Cerebellar nuclear complex (tissue), 1 donor: ENCODE results near the gene ELK1.
"Not testable (repeated sequence)": the region's sequence is repeated elsewhere in the genome, so short reads cannot be mapped to it uniquely, and the experiment has no call there.

Experiments
- DNase-seq, 2 experiments: peaks; one replicate each; lab custom pipeline; 2025; lab: John Stamatoyannopoulos, UW

ELK1 gene

GRCh38 chrX:47650164-47651042 is at the start of gene ELK1:
TSS of gene ELK1 (minus strand) at chrX:47650563. CDS start at chrX:47641441, 9,122 bp downstream.
- DNase-seq = peak; percentile 63 to 90

- DNase-seq = no peak
Observed at GRCh38 chrX:47697181-47697580, 46.8 kb upstream of the ELK1 start.

GRCh38 chrX:47690175-47690574 is 39.8 kb upstream of the ELK1 start:
- DNase-seq = no peak

- DNase-seq = no peak
Observed at GRCh38 chrX:47687263-47687662, 36.9 kb upstream of the ELK1 start.

DNA sequence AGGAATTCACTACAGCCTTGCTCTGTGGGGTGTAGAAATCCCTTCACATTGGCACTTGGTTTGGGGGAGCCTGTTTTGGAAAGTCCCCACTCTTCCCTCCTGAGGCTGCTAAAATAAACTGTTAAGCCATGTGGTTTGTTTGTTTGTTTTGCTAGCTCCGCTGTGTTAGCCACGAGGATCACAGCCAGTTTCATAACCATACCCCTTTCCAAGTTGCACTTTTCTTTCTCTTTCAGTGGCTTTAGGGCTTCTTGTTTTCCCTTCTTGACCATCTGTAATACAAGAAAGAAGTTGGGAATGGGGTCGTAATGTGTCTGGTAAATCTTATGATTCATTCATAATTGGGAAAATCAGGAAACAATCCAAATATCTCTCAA is 33.5 kb upstream of the ELK1 start:
- no peak for DNase-seq

- DNase-seq = no peak
Observed at GRCh38 chrX:47683184-47683828, 32.9 kb upstream of the ELK1 start.

GRCh38 chrX:47675959-47676859 is 25.8 kb upstream of the ELK1 start:
- not testable (repeated sequence) for DNase-seq

- no peak for DNase-seq
Observed at GRCh38 chrX:47674776-47675175, 24.4 kb upstream of the ELK1 start.

DNA sequence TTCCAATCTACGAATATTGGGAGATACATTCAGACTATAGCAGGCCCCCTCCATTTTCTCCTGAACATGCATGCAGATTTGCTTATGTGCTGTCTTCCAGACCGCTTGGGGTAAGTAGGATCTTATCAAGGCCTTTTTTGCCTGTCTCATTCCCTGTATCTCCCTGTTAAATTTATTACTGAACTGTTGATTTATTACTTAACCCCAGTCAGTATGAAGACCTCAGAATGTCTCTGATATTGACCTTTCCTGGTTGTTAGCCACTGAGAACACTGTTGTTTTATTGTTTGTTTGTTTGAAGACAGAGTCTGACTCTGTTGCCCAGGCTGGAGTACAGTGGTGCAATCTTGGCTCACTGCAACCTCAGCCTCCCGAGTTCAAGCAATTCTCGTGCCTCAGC is 15.4 kb upstream of the ELK1 start:
- not testable (repeated sequence) for DNase-seq

GRCh38 chrX:47664737-47665136 is 14.4 kb upstream of the ELK1 start:
- DNase-seq = no peak

DNA sequence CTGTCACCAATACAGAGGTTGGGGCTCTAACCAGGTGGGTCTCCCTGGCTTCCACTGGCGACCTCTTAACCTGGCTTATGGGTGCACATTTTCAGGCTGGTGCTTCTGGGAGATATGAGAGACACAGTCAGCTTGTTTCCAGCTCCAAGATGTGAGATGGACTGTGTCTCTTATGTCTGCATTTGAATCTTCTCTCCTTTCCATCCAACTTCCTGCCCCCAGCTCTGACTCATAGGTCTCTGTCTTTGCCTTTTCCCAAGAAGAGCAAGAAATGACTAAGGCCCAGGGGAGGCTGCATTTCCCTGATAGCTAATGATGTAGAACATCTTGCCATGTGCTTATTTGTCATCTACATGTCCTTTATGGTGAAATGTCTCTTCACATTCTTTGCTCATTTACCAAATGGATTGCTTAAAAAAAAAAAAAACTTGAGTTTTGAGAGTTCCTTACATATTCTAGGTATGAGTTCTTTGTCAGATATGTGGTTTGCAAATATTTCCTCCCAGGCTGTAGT is 11.8 kb upstream of the ELK1 start:
- no peak for DNase-seq

GRCh38 chrX:47661539-47661938 is 11.2 kb upstream of the ELK1 start:
- DNase-seq = no peak

DNA sequence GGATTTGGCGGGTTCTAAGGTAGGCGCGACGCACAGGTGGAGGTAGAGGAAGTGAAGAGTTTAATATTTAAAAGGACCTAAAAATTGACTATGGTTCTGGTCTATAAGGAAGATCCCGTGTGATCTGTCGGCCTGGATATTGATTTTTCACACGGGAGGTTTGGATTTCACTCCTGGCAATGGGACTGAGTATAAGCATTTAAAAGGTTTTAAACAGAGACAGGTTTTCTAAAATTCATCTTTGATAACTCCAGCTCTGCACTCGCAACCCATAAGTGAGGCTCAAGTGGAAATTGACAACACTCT is 9.0 kb upstream of the ELK1 start:
- DNase-seq = no peak

DNA sequence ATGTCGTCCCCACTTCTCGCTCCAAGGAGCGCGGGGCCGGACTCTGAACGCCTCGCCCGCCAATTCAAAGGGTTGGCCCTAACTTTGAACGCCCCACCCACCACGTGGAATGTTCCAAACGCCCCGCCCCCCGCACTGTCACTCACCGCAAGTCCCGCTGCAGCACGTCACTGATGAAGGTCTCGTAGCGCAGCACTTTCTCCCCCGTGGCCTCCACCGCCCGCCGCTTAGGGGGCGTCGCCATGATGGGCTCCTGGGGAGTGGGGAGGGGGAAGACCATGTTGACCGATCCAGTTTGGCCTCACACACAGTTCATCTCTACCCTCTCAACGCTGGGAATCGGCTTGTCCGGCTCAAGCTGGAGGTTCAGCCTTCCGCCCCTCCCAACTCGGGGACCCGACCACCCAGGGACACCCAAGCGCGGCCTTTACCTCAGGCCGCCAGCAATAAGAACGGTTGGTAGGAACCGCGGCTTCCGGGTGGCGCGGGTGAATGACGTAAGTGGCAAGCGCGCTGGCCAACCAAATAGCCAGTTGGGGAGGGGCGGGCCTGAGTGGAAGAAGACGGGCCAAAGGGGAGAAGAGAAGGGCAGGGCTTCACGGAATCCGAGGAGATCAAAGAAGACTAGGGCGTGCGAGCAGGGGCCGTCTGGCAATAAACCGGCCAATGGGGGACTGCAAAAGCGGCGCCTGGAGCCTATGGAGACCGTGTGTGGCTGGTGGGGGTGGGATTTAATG is 8.5 kb upstream of the ELK1 start, which contains the start of gene UXT:
UXT (minus strand) TSS at position 497 of the 737 bp plus-strand sequence; CDS start at position 244, 253 bp downstream.
- peak; percentile 5 to 60 for DNase-seq

DNA sequence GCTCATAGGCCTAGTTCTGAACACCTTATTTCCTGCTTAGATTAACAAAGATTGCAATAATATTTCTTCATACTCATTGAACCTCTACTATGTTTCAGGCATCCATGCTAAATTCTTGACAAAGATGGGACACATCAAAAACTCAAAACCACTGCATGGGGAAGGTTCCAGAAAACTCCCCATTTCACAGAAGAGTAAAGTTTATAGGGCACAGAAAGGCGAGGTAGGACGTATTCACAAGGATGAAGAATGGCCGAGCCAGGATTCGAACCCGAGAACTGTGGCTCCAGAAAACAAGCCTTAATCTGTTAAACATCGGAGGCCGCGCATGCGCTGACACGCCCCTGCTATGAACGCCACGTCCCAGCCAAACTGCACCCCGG is 7.9 kb upstream of the ELK1 start:
- no peak for DNase-seq

DNA sequence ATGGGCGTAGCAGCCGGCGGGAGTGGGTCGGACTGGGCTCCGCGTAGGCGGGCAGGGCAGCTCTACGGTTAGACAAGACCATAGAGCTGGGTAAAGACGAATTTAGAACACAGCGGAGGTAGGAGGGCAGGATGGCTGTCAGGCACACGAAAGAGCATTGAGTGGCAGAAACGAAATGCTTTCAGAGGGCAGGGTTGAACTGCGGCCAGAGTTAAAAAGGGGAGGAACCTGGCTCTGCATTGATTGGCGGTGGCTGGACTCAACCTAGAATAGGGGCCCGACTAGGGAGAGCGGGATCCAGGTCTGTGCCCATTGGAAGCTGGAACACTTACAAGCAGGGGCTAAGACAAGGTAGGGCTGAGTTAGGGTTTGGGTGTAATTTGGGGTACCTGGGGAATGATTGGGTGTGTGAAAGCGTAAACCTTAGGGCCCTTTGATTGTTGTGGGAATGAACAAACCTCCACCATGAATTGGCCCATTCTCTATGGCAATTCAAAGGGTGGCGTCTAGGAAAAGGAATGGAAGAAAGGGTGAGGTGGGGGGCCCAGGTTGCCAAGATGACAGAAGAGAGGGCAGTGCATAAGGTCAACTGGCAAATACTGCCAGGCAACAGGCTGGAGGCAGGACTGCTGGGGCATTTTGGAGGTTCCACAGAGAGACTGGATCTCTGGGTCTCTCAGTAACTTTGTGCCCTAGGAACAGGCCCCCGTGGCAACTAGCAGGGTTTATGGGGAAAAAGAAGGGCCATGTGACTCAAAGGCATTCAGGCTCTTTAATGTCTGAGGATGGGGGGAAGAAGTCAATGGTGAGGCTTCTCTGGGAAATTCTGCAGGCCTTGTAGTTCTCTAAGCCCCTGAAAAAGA is 911 bp upstream of the ELK1 start:
- DNase-seq = no peak

GRCh38 chrX:47649781-47650163 is 591 bp downstream of the ELK1 start:
- no peak for DNase-seq

DNA sequence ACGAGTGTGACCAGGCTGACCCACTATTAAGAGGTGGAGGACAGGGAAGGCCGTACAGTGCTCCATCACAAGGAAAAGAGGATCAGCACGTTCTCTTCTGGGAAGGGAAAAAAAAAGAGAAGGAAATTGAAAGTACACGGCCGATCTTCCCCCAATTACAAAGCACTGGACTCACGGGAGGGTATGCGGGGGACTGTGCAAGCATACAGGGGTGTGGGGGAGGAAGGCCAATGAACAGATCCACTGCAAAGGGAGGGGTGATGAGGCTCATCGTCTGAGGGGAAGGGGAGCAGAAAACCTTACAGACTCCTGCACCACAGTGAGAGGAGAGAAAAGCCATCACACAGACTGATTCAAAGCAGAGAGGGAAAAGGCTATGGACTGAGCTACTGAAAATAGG is 1.1 kb downstream of the ELK1 start:
- DNase-seq = no peak

DNA sequence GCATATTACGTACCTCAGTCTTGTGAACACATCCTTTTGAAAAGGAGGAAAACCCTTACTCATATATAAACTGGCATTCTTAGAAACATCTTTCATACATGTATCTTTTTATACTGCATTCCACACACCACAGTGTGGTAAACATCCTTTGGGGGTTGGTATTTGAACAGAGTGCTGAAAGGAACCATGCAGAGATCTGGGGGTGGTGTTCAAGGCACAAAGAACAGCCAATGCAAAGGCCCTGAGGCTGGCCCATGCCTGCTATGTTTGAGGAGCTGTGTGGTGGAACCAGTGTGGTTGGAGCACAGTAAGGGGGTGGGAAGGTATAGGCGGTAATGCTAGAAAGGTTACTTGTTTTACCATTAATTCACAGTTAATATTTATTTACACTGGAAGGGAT is 2.0 kb downstream of the ELK1 start:
- no peak for DNase-seq

DNA sequence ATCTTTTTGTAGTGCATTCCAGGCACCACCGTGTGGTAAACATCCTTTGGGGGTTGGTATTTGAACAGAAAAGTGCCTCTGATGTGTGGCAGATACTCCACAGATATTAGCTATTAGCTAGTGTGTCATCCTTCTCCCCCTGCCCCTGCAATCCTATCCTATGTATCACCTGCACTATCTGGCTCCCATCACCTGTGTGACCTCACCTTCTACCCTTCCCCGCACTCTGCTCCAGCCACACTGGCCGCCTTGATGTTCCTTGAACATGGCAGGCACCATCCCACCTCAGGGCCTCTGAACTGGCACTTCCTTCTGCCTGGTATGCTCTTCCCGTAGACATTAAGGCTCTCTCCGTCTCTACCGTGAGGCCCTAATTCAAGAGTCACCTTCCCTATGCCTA is 3.7 kb downstream of the ELK1 start:
- no peak for DNase-seq

- no peak for DNase-seq
Observed at GRCh38 chrX:47645530-47645929, 4.8 kb downstream of the ELK1 start.
